GM23338 (cell line): ENCODE data around the gene FABP1. TPM values are rescaled to one million over a fixed set of nuclear protein-coding genes. Genes with fewer than 3 reads are reported as not detected.

ENCODE experiments used
- ATAC-seq: fragments of 200-7000 bp; cut with Tn5 transposase; 3 replicates; pipeline ENCODE4 v1.9.1; 2020
- DNase-seq: peaks from one replicate; pipeline ENCODE4 v3.0.0-alpha.2; 2015; ENCODE audit warnings: low spot score
- H2AFZ ChIP-seq: fragments of 200-600 bp; sonication (generic); 2 replicates; pipeline ENCODE4 v1.8.0; 2016; ENCODE audit warnings: antibody characterized with exemption, mild to moderate bottlenecking, moderate library complexity
- H3F3A ChIP-seq: fragments of 200-600 bp; sonication (generic); replicated peaks from 2 replicates; pipeline ENCODE4 v1.8.0; 2017; ENCODE audit warnings: antibody characterized with exemption, mixed run types, low read depth
- H3K27ac ChIP-seq: fragments of 200-600 bp; sonication (generic); 2 replicates; pipeline ENCODE4 v1.6.1; 2016; ENCODE audit warnings: low read depth
- H3K27me3 ChIP-seq: fragments of 200-600 bp; sonication (generic); 2 replicates; pipeline ENCODE4 v1.8.0; 2016; ENCODE audit warnings: mild to moderate bottlenecking, mixed run types, moderate library complexity; ENCODE audit not compliant: insufficient read depth
- H3K36me3 ChIP-seq: fragments of 200-600 bp; sonication (generic); 2 replicates; pipeline ENCODE4 v1.8.0; 2016; ENCODE audit warnings: mild to moderate bottlenecking; ENCODE audit not compliant: insufficient read depth
- H3K4me1 ChIP-seq: fragments of 200-600 bp; sonication (generic); 2 replicates; pipeline ENCODE4 v1.8.0; 2016; ENCODE audit warnings: mild to moderate bottlenecking, moderate library complexity; ENCODE audit not compliant: insufficient read depth
- H3K4me2 ChIP-seq: fragments of 200-600 bp; sonication (generic); 2 replicates; pipeline ENCODE4 v1.7.1; 2017; ENCODE audit warnings: mixed run types
- H3K4me3 ChIP-seq: fragments of 200-600 bp; sonication (generic); 2 replicates; pipeline ENCODE4 v1.6.1; 2016; ENCODE audit warnings: mixed run types
- H3K79me2 ChIP-seq: fragments of 200-600 bp; sonication (generic); replicated peaks from 2 replicates; pipeline ENCODE4 v1.8.0; 2017; ENCODE audit warnings: mild to moderate bottlenecking; ENCODE audit not compliant: insufficient read depth
- H3K9me2 ChIP-seq: fragments of 200-600 bp; sonication (generic); 2 replicates; pipeline ENCODE4 v1.8.0; 2017; ENCODE audit not compliant: insufficient read depth
- H4K20me1 ChIP-seq: fragments of 200-600 bp; sonication (generic); replicated peaks from 2 replicates; pipeline ENCODE4 v1.8.0; 2017; ENCODE audit warnings: mild to moderate bottlenecking; ENCODE audit not compliant: insufficient read depth
- H3K27ac Mint-ChIP-seq: 2 replicates; pipeline ENCODE4 v1.8.0; 2020; ENCODE audit warnings: inconsistent platforms, mild to moderate bottlenecking, moderate library complexity, mixed read lengths
- H3K27me3 Mint-ChIP-seq: 3 replicates; pipeline ENCODE4 v1.8.0; 2022; ENCODE audit warnings: low read depth, mild to moderate bottlenecking, moderate library complexity, mixed read lengths, inconsistent platforms; ENCODE audit not compliant: insufficient read depth, poor library complexity
- H3K36me3 Mint-ChIP-seq: 3 replicates; pipeline ENCODE4 v1.8.0; 2021; ENCODE audit warnings: low read depth, mild to moderate bottlenecking, inconsistent platforms, moderate library complexity, mixed read lengths
- H3K4me1 Mint-ChIP-seq: 3 replicates; pipeline ENCODE4 v1.8.0; 2020; ENCODE audit warnings: mild to moderate bottlenecking, inconsistent platforms, mixed read lengths
- H3K4me3 Mint-ChIP-seq: 3 replicates; pipeline ENCODE4 v1.8.0; 2021; ENCODE audit warnings: moderate library complexity, mild to moderate bottlenecking, inconsistent platforms, mixed read lengths
- H3K9me3 Mint-ChIP-seq: 3 replicates; pipeline ENCODE4 v1.8.0; 2020; ENCODE audit warnings: moderate library complexity, mild to moderate bottlenecking, inconsistent platforms, mixed read lengths
- CTCF ChIP-seq, 2 experiments: fragments of 200-600 bp in 1 of 2; sonication (generic) in 1 of 2; conservative IDR thresholded peaks; 2 replicates each; pipeline versions ENCODE4 v1.5.1 to v1.6.1; 2016 to 2017; ENCODE audit warnings: antibody characterized with exemption in 2 of 2, low read depth in 2 of 2, mild to moderate bottlenecking in 2 of 2, moderate library complexity in 1 of 2
- EZH2 ChIP-seq: fragments of 200-600 bp; sonication (generic); IDR thresholded peaks from one replicate; pipeline ENCODE4 v1.8.0; 2017; ENCODE audit warnings: antibody characterized with exemption, mild to moderate bottlenecking, low read depth; ENCODE audit not compliant: unreplicated experiment
- EZH2phosphoT487 ChIP-seq: fragments of 200-600 bp; sonication (generic); IDR thresholded peaks from one replicate; pipeline ENCODE4 v1.8.1; 2018; ENCODE audit warnings: antibody characterized with exemption; ENCODE audit not compliant: unreplicated experiment
- NANOG ChIP-seq: IDR thresholded peaks from 2 replicates; pipeline ENCODE4 v1.6.1; 2016; ENCODE audit warnings: antibody characterized with exemption, borderline replicate concordance
- POLR2AphosphoS5 ChIP-seq: IDR thresholded peaks from 2 replicates; pipeline ENCODE4 v1.6.1; 2016; ENCODE audit warnings: antibody characterized with exemption, low read depth
- REST ChIP-seq: IDR thresholded peaks from one replicate; pipeline ENCODE4 v1.6.1; 2018; ENCODE audit warnings: antibody characterized with exemption; ENCODE audit not compliant: unreplicated experiment
- STAT1 ChIP-seq: IDR thresholded peaks from one replicate; pipeline ENCODE4 v1.6.1; 2016; ENCODE audit warnings: antibody characterized with exemption; ENCODE audit not compliant: unreplicated experiment
- ZNF331 ChIP-seq: fragments of 250-450 bp; sonication (Bioruptor Pico); IDR thresholded peaks from 2 replicates; pipeline ENCODE4 v1.5.0; 2020; ENCODE audit warnings: low read depth, mild to moderate bottlenecking, moderate library complexity
- polyA plus RNA-seq: library from polyadenylated mRNA; unstranded; fragments of >200 nt; fragmentation: Nextera tagmentation; extraction: Ambion mirVana; gene quantifications from 2 replicates; pipeline ENCODE4 v1.2.1, GENCODE V29; 2016
- total RNA-seq: library from RNA; depleted of rRNA; stranded (reverse); fragments of >200 nt; shearing (Covaris generic); gene quantifications from 2 replicates; pipeline ENCODE4 v1.2.3, GENCODE V29; 2014

The FABP1 gene
- total and polyA plus RNA-seq, 2 experiments from 2014 or later: not detected

GRCh38 chr2:88147145-88147544, 19.3 kb upstream of the FABP1 start (continued):
- TF ChIP-seq REST: no peak
- no peak for TF ChIP-seq EZH2

GRCh38 chr2:88146590-88146989, 18.7 kb upstream of the FABP1 start:
- no peak overlapping the region for H3K4me3 Mint-ChIP-seq
- H3K9me3 Mint-ChIP-seq: peaks cover 18% of the 10 kb centered on the region
- H3K4me1 Mint-ChIP-seq: no peaks in the 10 kb centered on the region
- H4K20me1 ChIP-seq: no peaks in the 10 kb centered on the region
- H3K36me3 Mint-ChIP-seq: peaks cover 13% of the 10 kb centered on the region; the same call in 2 of the 3 replicates
- no peak overlapping the region for H3K27ac ChIP-seq
- no peak for TF ChIP-seq CTCF (conservative IDR thresholded peaks at IDR 0.05; ENCODE audit: low read depth in 2 of 2)
- TF ChIP-seq EZH2phosphoT487: no peak
- no peak for TF ChIP-seq ZNF331 (CRISPR knock-in tag)
- ATAC-seq (no peak), DNase-seq (no peak)
- H2AFZ ChIP-seq: no peak overlapping the region
- H3K27me3 ChIP-seq: no peaks in the 10 kb centered on the region
- H3K9me2 ChIP-seq: 0 out of 2 replicates have a peak, but pooled peaks cover 3% of the 10 kb centered on the region
- no peaks in the 10 kb centered on the region for H3K27me3 Mint-ChIP-seq
- no peak overlapping the region for H3K4me2 ChIP-seq
- no peaks in the 10 kb centered on the region for H3F3A ChIP-seq
- H3K4me3 ChIP-seq: no peak overlapping the region
- no peaks in the 10 kb centered on the region for H3K79me2 ChIP-seq
- H3K36me3 ChIP-seq: no peaks in the 10 kb centered on the region
- no peak overlapping the region for H3K27ac Mint-ChIP-seq
- H3K4me1 ChIP-seq: no peaks in the 10 kb centered on the region

- H3K4me1 ChIP-seq: no peaks in the 10 kb centered on the region
- Mint-ChIP-seq H3K27me3 (peaks cover 2% of the 10 kb centered on the region), H3K36me3 (peaks cover 13% of the 10 kb centered on the region; the same call in 2 of the 3 replicates), H3K4me1 (no peaks in the 10 kb centered on the region), H3K9me3 (peaks cover 18% of the 10 kb centered on the region), H3K27ac (no peak overlapping the region), H3K4me3 (no peak overlapping the region)
- no peaks in the 10 kb centered on the region for H4K20me1 ChIP-seq
- no peaks in the 10 kb centered on the region for H3K79me2 ChIP-seq
- 0 out of 2 replicates have a peak, but pooled peaks cover 3% of the 10 kb centered on the region for H3K9me2 ChIP-seq
- H3K27me3 ChIP-seq: no peaks in the 10 kb centered on the region
- H3K36me3 ChIP-seq: no peaks in the 10 kb centered on the region
- no peak for DNase-seq
- H3K4me2 ChIP-seq: no peak overlapping the region
- no peaks in the 10 kb centered on the region for H3F3A ChIP-seq
- H3K27ac ChIP-seq: no peak overlapping the region
- no peak overlapping the region for H3K4me3 ChIP-seq
- TF ChIP-seq STAT1 (no peak), EZH2phosphoT487 (no peak), NANOG (no peak), POLR2AphosphoS5 (no peak)
- no peak for ATAC-seq
- H2AFZ ChIP-seq: no peak overlapping the region
Observed at GRCh38 chr2:88144914-88145497, 17.1 kb upstream of the FABP1 start.
